ENCODE measurements around the gene LINC00632. TPM values are rescaled to one million over a fixed set of nuclear protein-coding genes. Genes with fewer than 3 reads are reported as not detected.

LINC00632 gene
- total RNA-seq (ENCODE audit: low replicate concordance): 3.6 and 8.9 TPM in 2 replicates

DNA sequence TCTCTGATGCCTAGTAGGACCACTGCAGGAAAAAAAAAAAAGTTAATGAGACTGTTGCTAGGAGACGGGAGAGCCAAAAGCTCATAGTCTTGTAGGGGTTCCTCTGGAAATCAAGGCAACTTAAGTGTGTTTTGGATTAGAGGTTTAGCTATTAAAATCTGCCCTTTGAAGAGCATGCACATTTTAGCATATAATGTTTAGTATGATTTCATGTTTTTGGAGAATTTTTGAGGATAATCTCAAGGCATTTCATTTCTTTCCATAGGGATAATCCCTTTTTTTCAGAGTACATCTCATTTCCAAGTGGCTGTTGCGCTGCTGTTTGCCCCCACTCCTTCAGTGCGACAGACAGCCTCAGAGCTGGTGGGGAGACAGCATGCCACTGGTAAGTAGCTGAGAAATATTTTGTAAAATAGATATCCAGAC, at the start of gene LINC00632:
Gene LINC00632 (plus strand): TSS at position 339 of the 426 bp plus-strand sequence.

Other genes starting within 250 kb of the LINC00632 start
- gene SOX3, start 204.7 kb upstream of the LINC00632 start, total RNA-seq (ENCODE audit: low replicate concordance): not detected in 2 replicates